ENCODE data around the gene NKX2-2.

Gene NKX2-2

DNA sequence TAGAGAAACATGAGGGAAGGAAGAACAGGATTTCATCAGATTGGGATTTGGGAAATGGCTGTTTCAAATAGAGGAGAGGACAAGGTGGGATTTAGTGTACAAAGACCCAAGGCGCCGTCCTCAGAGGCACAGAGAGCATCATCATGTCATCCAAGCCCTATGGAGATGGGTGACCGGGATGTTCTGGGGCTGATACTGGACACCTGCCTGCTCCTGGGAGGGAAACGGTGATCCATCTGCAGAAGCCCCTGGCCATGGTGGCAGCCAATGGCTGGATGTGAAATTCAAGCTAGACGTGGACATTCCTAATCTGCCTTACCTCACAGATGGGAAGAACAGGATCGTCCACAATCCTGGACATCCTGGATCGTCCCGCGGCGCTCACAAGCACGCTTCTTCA lies 12.7 kb downstream of the NKX2-2 start:
- TF ChIP-seq, protein P1, sequence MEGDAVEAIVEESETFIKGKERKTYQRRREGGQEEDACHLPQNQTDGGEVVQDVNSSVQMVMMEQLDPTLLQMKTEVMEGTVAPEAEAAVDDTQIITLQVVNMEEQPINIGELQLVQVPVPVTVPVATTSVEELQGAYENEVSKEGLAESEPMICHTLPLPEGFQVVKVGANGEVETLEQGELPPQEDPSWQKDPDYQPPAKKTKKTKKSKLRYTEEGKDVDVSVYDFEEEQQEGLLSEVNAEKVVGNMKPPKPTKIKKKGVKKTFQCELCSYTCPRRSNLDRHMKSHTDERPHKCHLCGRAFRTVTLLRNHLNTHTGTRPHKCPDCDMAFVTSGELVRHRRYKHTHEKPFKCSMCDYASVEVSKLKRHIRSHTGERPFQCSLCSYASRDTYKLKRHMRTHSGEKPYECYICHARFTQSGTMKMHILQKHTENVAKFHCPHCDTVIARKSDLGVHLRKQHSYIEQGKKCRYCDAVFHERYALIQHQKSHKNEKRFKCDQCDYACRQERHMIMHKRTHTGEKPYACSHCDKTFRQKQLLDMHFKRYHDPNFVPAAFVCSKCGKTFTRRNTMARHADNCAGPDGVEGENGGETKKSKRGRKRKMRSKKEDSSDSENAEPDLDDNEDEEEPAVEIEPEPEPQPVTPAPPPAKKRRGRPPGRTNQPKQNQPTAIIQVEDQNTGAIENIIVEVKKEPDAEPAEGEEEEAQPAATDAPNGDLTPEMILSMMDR (IDR thresholded peaks at IDR 0.05; ENCODE audit: low read depth, low read length, missing control alignments), result no peak
- DNase-seq (ENCODE audit: extremely low read depth, low read depth), result no peak
- no peak overlapping the region for H3K4me3 ChIP-seq (replicated peaks; ENCODE audit: low read depth, low read length)

DNA sequence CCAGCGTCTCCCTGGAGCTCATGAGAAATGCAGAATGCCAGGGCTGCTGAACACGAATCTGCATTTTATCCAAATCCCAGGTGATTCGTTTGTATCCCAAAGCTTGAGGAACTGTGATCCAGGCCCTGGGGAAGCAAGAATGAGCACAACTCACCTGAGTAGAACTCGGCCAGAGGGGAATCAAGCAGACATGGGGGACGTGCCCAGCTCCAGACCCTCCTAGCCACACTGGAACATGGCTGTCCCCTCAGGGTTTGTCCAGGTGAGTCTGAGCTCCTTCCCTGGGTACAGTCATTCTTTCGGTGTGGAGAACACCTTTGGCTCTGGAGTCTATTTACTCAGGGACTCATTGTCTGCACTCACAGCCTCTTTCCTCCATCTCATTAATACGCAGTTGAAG lies 13.3 kb downstream of the NKX2-2 start:
- no peak overlapping the region for H3K4me3 ChIP-seq (replicated peaks; ENCODE audit: low read depth, low read length)
- DNase-seq (ENCODE audit: extremely low read depth, low read depth), result no peak
- TF ChIP-seq, protein P1 (IDR thresholded peaks at IDR 0.05; ENCODE audit: low read depth, low read length, missing control alignments), result no peak

- no peak for DNase-seq (ENCODE audit: extremely low read depth, low read depth)
- H3K4me3 ChIP-seq (replicated peaks; ENCODE audit: low read depth, low read length), result no peak overlapping the region
- TF ChIP-seq, protein P1 (IDR thresholded peaks at IDR 0.05; ENCODE audit: low read depth, low read length, missing control alignments), result no peak
These were observed 14.2 kb downstream of the NKX2-2 start for GRCh38 chr20:21499641-21500040.

GRCh38 chr20:21498635-21499034 lies 15.2 kb downstream of the NKX2-2 start:
- DNase-seq (ENCODE audit: extremely low read depth, low read depth), result no peak
- H3K4me3 ChIP-seq (replicated peaks; ENCODE audit: low read depth, low read length), result no peak overlapping the region
- TF ChIP-seq, protein P1 (IDR thresholded peaks at IDR 0.05; ENCODE audit: low read depth, low read length, missing control alignments), result no peak

GRCh38 chr20:21498195-21498594 lies 15.7 kb downstream of the NKX2-2 start:
- H3K4me3 ChIP-seq (replicated peaks; ENCODE audit: low read depth, low read length), result no peak overlapping the region
- no peak for DNase-seq (ENCODE audit: extremely low read depth, low read depth)
- TF ChIP-seq, protein P1 (IDR thresholded peaks at IDR 0.05; ENCODE audit: low read depth, low read length, missing control alignments), result no peak

DNA sequence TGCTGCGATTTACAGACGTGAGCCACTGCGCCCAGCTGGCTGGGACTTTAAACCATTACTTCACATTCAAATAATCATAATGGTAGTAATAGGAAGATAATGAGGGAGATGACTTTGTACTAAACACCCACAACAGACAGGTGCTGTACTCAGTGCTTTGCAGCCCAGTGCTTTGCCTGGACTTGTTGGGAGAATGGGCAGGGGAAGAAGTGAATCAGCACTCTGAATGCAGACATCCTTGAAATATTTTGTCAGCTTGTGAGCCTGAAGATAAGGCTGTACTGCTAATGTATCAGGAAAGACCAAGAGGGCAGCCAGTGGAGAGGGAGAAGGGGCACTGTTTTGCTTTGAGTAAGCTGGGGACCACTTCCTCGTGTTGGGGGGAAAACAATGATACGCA lies 17.4 kb downstream of the NKX2-2 start:
- DNase-seq (ENCODE audit: extremely low read depth, low read depth), result no peak
- no peak overlapping the region for H3K4me3 ChIP-seq (replicated peaks; ENCODE audit: low read depth, low read length)

GRCh38 chr20:21493049-21493448 lies 20.8 kb downstream of the NKX2-2 start:
- H3K4me3 ChIP-seq (replicated peaks; ENCODE audit: low read depth, low read length), result no peak overlapping the region
- DNase-seq (ENCODE audit: extremely low read depth, low read depth), result no peak
- TF ChIP-seq, protein P1 (IDR thresholded peaks at IDR 0.05; ENCODE audit: low read depth, low read length, missing control alignments), result no peak

More for the DNA sequence above, 17.4 kb downstream of the NKX2-2 start:
- TF ChIP-seq, protein P1 (IDR thresholded peaks at IDR 0.05; ENCODE audit: low read depth, low read length, missing control alignments), result no peak
